Smooth muscle cell of the umbilical artery (primary cell): ENCODE results near the gene RHBDL3. TPM values are rescaled to one million over a fixed set of nuclear protein-coding genes. Genes with fewer than 3 reads are reported as not detected.

Source experiments
- total RNA-seq: library from RNA; depleted of rRNA; stranded (reverse); fragments of >200 nt; gene quantifications from 2 replicates; pipeline ENCODE4 v1.2.3, GENCODE V29; 2014

RHBDL3 gene, protein sequence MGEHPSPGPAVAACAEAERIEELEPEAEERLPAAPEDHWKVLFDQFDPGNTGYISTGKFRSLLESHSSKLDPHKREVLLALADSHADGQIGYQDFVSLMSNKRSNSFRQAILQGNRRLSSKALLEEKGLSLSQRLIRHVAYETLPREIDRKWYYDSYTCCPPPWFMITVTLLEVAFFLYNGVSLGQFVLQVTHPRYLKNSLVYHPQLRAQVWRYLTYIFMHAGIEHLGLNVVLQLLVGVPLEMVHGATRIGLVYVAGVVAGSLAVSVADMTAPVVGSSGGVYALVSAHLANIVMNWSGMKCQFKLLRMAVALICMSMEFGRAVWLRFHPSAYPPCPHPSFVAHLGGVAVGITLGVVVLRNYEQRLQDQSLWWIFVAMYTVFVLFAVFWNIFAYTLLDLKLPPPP
- under 0.01 TPM in 2 replicates for total RNA-seq

DNA sequence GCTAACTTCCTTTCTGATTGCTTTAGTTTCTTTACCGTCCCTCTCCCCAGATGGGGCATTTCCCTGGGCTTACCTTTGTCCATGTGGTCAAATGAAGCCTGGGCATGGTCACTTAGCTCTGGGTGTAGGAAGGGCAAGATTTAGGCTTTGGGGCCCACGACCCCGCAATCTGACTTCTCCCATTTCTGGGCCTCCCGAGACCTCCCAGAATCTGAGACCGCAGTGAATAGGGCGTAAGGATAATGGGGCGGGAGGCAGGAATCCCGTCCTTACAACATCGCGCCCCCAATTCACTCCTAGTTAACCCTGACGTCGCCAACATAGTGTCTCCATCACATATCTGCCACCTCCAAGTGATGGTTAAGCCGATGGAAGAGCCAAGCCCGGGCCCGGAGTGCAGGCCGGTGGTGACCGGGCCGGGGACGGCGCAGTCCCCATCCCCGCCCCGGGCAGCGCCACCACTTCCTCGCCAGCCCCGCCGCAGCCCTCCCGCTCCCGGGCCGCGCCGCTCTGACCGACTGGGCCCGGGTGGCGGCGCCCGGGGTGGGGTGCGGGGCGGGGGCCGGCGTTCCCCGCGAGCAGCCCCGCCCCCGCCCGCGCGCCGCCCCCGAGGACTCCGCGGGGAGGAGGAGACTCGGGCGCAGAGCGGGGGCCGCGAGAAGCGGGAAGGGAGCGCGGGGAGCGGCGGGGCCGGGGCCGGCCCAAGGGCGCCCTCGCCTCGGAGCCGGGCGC lies at the start of gene RHBDL3:
RHBDL3 (plus strand) TSS at position 641 of the 732 bp plus-strand sequence. CDS start 358 bp downstream, outside the sequence.

DNA sequence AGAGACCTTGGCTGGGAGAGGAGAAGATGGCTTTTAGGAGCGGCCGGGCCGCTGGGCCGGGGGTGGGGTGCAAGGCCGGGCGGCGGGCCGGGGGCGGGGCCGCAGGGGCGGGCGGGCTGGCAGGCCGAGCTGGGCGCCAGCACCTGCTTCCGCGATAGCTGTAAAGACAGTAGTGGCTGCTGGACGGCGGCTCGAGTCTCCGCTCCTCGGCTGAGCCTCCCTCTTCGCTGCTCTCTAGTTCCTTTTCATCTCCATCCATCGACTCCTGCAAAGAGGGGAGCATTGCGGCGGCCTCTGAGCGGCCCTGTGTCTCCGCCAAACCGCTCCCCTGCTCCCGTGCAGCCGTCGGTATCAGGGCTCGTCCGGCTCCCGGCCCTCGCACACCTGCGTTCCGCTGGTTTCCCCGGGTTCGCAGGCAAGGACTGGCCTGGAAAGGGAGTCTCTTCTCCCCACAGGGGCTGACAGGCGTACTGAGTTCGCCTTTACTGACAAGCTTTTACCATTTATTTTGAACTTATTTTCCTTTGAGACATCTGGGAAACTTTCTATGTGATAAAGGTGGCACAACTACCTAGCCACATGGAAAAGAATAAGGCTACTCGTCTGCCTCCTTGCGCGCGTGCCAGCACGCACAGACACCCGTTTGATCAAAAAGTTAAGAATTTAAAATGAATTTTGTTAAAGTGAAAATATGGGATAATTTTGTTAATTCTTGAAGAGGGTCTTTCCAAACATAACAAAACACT lies 76.4 kb downstream of the RHBDL3 start, which contains the start of gene C17orf75:
C17orf75 (minus strand) TSS at position 317 of the 746 bp plus-strand sequence; CDS start at position 283, 34 bp downstream.

DNA sequence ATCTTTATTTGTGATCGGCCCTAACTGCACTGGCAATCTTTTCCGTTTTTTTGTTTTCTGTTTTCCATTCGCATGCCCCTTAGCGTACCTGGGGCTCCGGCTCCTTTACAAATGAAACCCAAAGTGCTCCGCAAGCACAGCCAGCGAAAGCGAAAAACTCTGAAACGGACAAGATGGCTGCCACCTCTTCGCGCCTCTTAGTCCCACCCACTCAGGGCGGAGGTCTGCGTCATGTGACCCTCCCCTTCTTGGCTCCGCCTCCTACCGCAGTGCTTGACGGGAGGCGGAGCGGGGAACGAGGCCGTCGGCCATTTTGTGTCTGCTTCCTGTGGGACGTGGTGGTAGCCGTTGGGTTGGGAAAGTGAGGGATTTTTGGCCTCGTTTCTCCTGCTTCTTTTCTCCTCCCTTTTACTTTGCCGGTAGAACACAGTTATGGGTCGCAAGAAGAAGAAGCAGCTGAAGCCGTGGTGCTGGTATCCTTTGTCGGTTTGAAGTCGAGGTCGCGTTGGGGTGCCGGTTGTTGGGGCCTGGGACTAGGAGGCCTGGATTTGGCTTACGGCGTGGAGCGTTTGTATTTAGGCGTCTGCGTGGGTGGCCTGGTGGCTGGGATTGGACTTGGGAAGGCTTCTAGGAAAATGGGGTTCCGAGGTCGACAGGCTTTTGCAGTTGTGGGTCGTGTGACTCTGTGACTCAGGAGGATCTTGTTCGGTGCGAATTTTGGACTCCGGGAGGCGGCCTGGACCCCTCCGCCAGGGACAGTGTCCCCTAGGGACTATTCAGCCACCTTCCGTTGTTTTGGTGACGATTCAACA lies 84.4 kb downstream of the RHBDL3 start, which contains the start of gene ZNF207:
ZNF207 (plus strand) TSS at position 304 of the 812 bp plus-strand sequence; CDS start at position 433, 129 bp downstream.

Other genes with a start within 250 kb of the RHBDL3 start
- gene RHOT1, start 123.3 kb upstream of the RHBDL3 start, total RNA-seq, result 44.9 and 52.0 TPM in 2 replicates
- gene C17orf75, start 76.3 kb downstream of the RHBDL3 start, total RNA-seq, result 16.7 and 17.8 TPM in 2 replicates
- gene ZNF207, start 84.3 kb downstream of the RHBDL3 start, total RNA-seq, result 114 and 126 TPM in 2 replicates
- 99.5 and 137 TPM in 2 replicates for gene PSMD11, start 178.7 kb downstream of the RHBDL3 start, total RNA-seq
- 0.89 and 1.5 TPM in 2 replicates for gene CDK5R1, start 221.2 kb downstream of the RHBDL3 start, total RNA-seq